HepG2 (cell line): ENCODE results near the gene TEDC2. TPM values are rescaled to one million over a fixed set of nuclear protein-coding genes. Genes with fewer than 3 reads are reported as not detected.
A peak's percentile ranks its signal among the peaks of the same experiment; 100 is the strongest.

ENCODE experiments used
- EEA1 ChIP-seq: sonication (generic); formaldehyde crosslinking; IDR thresholded peaks from 2 replicates; pipeline ENCODE4 v1.5.1; 2020; ENCODE audit warnings: mild to moderate bottlenecking, missing genetic modification reagents, borderline replicate concordance
- FOXA1 ChIP-seq, 2 experiments: fragments of 450-650 bp in 1 of 2; sonication (generic) in 1 of 2; formaldehyde crosslinking in 1 of 2; IDR thresholded peaks; 2 replicates each; pipeline versions ENCODE4 v1.4.0 to v1.6.1; 2016 to 2020; ENCODE audit warnings: missing genetic modification reagents in 1 of 2
- GLMP ChIP-seq: sonication (generic); formaldehyde crosslinking; IDR thresholded peaks from 2 replicates; pipeline ENCODE4 v1.9.0; 2021; ENCODE audit warnings: missing genetic modification reagents, mild to moderate bottlenecking, borderline replicate concordance
- GZF1 ChIP-seq: sonication (generic); formaldehyde crosslinking; IDR thresholded peaks from 2 replicates; pipeline ENCODE4 v1.5.1; 2020; ENCODE audit warnings: mild to moderate bottlenecking, missing genetic modification reagents
- HMGXB4 ChIP-seq, 2 experiments: sonication (generic) in 1 of 2; formaldehyde crosslinking in 1 of 2; IDR thresholded peaks; 2 replicates each; pipeline versions ENCODE4 v1.4.0 to v1.6.1; 2018 to 2020; ENCODE audit warnings: missing genetic modification reagents in 2 of 2, borderline replicate concordance in 1 of 2, low read depth in 1 of 2, mild to moderate bottlenecking in 1 of 2, missing biosample characterization in 1 of 2
- HNF1A ChIP-seq, 2 experiments: sonication (generic) in 1 of 2; formaldehyde crosslinking in 1 of 2; IDR thresholded peaks; 2 replicates each; pipeline versions ENCODE4 v1.4.0 to v1.6.1; 2016 to 2020; ENCODE audit warnings: borderline replicate concordance in 1 of 2, low read depth in 1 of 2, mild to moderate bottlenecking in 1 of 2, missing genetic modification reagents in 1 of 2
- HOXA5 ChIP-seq: sonication (generic); formaldehyde crosslinking; IDR thresholded peaks from 2 replicates; pipeline ENCODE4 v1.4.0; 2020; ENCODE audit warnings: missing genetic modification reagents
- MATR3 ChIP-seq: sonication (generic); formaldehyde crosslinking; IDR thresholded peaks from 2 replicates; pipeline ENCODE4 v1.4.0; 2020; ENCODE audit warnings: missing genetic modification reagents
- MIER3 ChIP-seq: IDR thresholded peaks from 2 replicates; pipeline ENCODE4 v1.6.1; 2016; ENCODE audit warnings: missing compliant biosample characterization, borderline replicate concordance
- NCOA2 ChIP-seq: sonication (generic); formaldehyde crosslinking; IDR thresholded peaks from 2 replicates; pipeline ENCODE4 v1.8.0; 2022; ENCODE audit warnings: inconsistent platforms
- NFE2L2 ChIP-seq: fragments of 150-350 bp; IDR thresholded peaks from 2 replicates; pipeline ENCODE4 v1.6.1; 2014; ENCODE audit warnings: low read length
- NR2F1 ChIP-seq, 2 experiments: fragments of 450-650 bp in 1 of 2; formaldehyde crosslinking in 1 of 2; IDR thresholded peaks; 2 replicates each; pipeline versions ENCODE4 v1.5.0 to v1.6.1; 2016 to 2020; ENCODE audit warnings: mild to moderate bottlenecking in 1 of 2, missing compliant biosample characterization in 1 of 2, missing genetic modification reagents in 1 of 2, moderate library complexity in 1 of 2
- POGK ChIP-seq: sonication (generic); formaldehyde crosslinking; conservative IDR thresholded peaks from 2 replicates; pipeline ENCODE4 v1.8.0; 2022; ENCODE audit warnings: mild to moderate bottlenecking, moderate library complexity, missing genetic modification reagents
- RBFOX2 ChIP-seq: fragments of 200-400 bp; formaldehyde crosslinking; IDR thresholded peaks from 2 replicates; pipeline ENCODE4 v1.6.1; 2017; ENCODE audit warnings: low read depth, mild to moderate bottlenecking, low read length
- SNAPC2 ChIP-seq: sonication (generic); formaldehyde crosslinking; IDR thresholded peaks from 2 replicates; pipeline ENCODE4 v1.8.1; 2022; ENCODE audit warnings: mild to moderate bottlenecking, missing genetic modification reagents
- YEATS4 ChIP-seq: sonication (generic); formaldehyde crosslinking; IDR thresholded peaks from 2 replicates; pipeline ENCODE4 v1.4.0; 2020; ENCODE audit warnings: missing genetic modification reagents, borderline replicate concordance
- ZFP82 ChIP-seq: sonication (generic); formaldehyde crosslinking; IDR thresholded peaks from 2 replicates; pipeline ENCODE4 v1.5.1; 2020; ENCODE audit warnings: mild to moderate bottlenecking, missing genetic modification reagents, borderline replicate concordance
- ZNF121 ChIP-seq: sonication (generic); formaldehyde crosslinking; IDR thresholded peaks from 2 replicates; pipeline ENCODE4 v1.5.0; 2020; ENCODE audit warnings: mild to moderate bottlenecking, missing genetic modification reagents
- ZNF782 ChIP-seq: sonication (generic); formaldehyde crosslinking; IDR thresholded peaks from 2 replicates; pipeline ENCODE4 v1.4.0; 2020; ENCODE audit warnings: missing genetic modification reagents, mild to moderate bottlenecking, borderline replicate concordance
- polyA plus RNA-seq, 8 experiments: library from polyadenylated mRNA; depleted of rRNA in 3 of 8; stranded (reverse) in 7 of 8; unstranded in 1 of 8; fragments of >200 nt; fragmentation: Illumina TruSeq in 4 of 8; extraction: Trizol in 4 of 8; gene quantifications; 2 replicates each; pipeline versions ENCODE4 v1.2.1 to v1.2.3, GENCODE V29; 2011 to 2016; ENCODE audit warnings: low read depth in 4 of 8, missing spikeins in 1 of 8, mixed read lengths in 1 of 8; ENCODE audit not compliant: insufficient read depth in 1 of 8
- total RNA-seq, 5 experiments: library from RNA; depleted of rRNA; stranded (reverse); fragments of >200 nt; fragmentation: Illumina TruSeq; extraction: Trizol; gene quantifications; 2 replicates each; pipeline ENCODE4 v1.2.3, GENCODE V29; 2016; ENCODE audit warnings: low read depth in 1 of 5

The TEDC2 gene
- total and polyA plus RNA-seq, 2 of the 13 experiments (the other 11 are each of a cell fraction or from before 2014, with no cell fraction given): 6.2 to 24.4 TPM

- TF ChIP-seq HNF1A (IDR thresholded peaks at IDR 0.05; ENCODE audit: low read depth): no peak
- TF ChIP-seq HNF1A (CRISPR knock-in tag; IDR thresholded peaks at IDR 0.05; ENCODE audit: borderline replicate concordance): 0 out of 2 replicates have a peak, but pooled peaks have one; percentile 46
- TF ChIP-seq POGK (CRISPR knock-in tag): peak; percentile 56; the same call in 1 of the 2 replicates
- TF ChIP-seq MIER3 (CRISPR knock-in tag): no peak
- no peak for TF ChIP-seq HMGXB4 (CRISPR knock-in tag; IDR thresholded peaks at IDR 0.05; ENCODE audit: borderline replicate concordance in 1 of 2, low read depth in 1 of 2)
- no peak for TF ChIP-seq MATR3 (CRISPR knock-in tag)
- no peak for TF ChIP-seq GZF1 (CRISPR knock-in tag)
- TF ChIP-seq ZNF121 (CRISPR knock-in tag): no peak
- no peak for TF ChIP-seq EEA1 (CRISPR knock-in tag)
- no peak for TF ChIP-seq ZNF782 (CRISPR knock-in tag)
- no peak for TF ChIP-seq YEATS4 (CRISPR knock-in tag)
- TF ChIP-seq SNAPC2 (CRISPR knock-in tag): 0 out of 2 replicates have a peak, but pooled peaks have one; percentile 31
- no peak for TF ChIP-seq GLMP (CRISPR knock-in tag)
- no peak for TF ChIP-seq NCOA2 (CRISPR knock-in tag)
- TF ChIP-seq FOXA1 (IDR thresholded peaks at IDR 0.05): no peak
- no peak for TF ChIP-seq FOXA1 (CRISPR knock-in tag; IDR thresholded peaks at IDR 0.05)
- no peak for TF ChIP-seq HOXA5 (CRISPR knock-in tag)
- TF ChIP-seq NFE2L2: no peak
- peak; percentile 60 for TF ChIP-seq RBFOX2
- no peak for TF ChIP-seq ZFP82 (CRISPR knock-in tag)
- no peak for TF ChIP-seq NR2F1 (CRISPR knock-in tag; IDR thresholded peaks at IDR 0.05)
Measured at GRCh38 chr16:2459647-2460390, at the start of gene TEDC2 (continued).
